ENCODE data around the gene CLEC18A. TPM values are rescaled to one million over a fixed set of nuclear protein-coding genes. Genes with fewer than 3 reads are reported as not detected.

CLEC18A gene
- total and polyA plus RNA-seq, 2 of the 8 experiments (the other 6 are each of a cell fraction or from before 2014, with no cell fraction given): 1.3 to 1.4 TPM

DNA sequence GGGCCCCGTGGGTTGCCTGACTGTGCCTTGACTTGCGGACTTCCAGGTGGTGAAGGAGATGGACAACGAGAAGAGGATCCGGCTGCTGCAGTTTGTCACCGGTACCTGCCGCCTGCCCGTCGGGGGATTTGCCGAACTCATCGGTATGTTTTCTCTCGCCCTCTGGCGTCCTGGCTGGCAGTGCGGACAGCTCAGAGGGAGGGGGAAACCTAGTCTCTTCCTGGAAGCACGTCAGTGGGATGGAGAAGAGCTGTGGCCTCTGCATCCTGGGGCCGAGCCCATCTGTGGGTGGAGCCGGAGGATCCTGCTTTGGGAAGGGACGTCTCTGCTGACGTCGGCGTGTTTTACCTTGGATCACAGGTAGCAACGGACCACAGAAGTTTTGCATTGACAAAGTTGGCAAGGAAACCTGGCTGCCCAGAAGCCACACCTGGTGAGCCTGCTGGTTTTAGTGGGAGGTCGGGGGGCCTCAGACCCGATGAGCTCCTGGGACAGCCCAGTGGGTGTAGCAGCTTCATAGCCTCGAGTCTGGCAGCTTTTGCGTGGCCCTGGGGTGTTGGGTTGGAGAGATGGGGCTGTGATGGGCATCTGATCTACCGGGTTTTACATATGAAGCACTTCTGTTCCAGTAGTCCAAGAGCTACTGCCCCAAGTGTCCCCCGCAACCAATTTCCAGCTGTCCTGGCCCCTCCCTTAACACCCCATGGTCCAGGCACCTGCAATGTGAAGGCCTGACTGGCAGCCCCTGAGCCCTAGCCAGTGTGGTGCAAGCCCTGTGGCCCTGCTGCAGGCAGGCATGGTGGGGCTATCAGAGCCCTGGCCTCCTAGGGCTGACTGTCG lies 11.9 kb upstream of the CLEC18A start:
- H3K56ac ChIP-seq (replicated peaks; ENCODE audit: insufficient read length, low read depth, low read length): no peak overlapping the region
- peaks cover 2 to 20% (median 7%) of the 10 kb centered on the region in 4 experiments; a peak in 5 of 8 replicates for H3K36me3 ChIP-seq (ENCODE audit: control insufficient read depth in 2 of 4, insufficient read depth in 4 of 4, low read length in 3 of 4)
- no peak overlapping the region for H3K4me2 ChIP-seq (ENCODE audit: insufficient read depth in 1 of 2, low read depth in 2 of 2, low read length in 2 of 2)
- H3K27ac ChIP-seq (ENCODE audit: low read depth, low read length): peak overlapping the region; percentile 29; the same call in 1 of the 2 replicates
- no peak overlapping the region for H2AFZ ChIP-seq (ENCODE audit: low read length)
- H3K4ac ChIP-seq (replicated peaks; ENCODE audit: insufficient read length, low read depth, low read length): no peak overlapping the region
- no peak overlapping the region for H2BK20ac ChIP-seq (ENCODE audit: low read length)
- no peak overlapping the region for H4K5ac ChIP-seq (ENCODE audit: insufficient read length, low read depth, low read length)
- peaks cover 0 to 1% of the 10 kb centered on the region in 2 experiments for H4K20me1 ChIP-seq (replicated peaks in 1 of 2; ENCODE audit: control insufficient read depth in 1 of 2, insufficient read depth in 2 of 2, low read length in 2 of 2)
- H3K79me1 ChIP-seq (ENCODE audit: low read depth, low read length): no peaks in the 10 kb centered on the region; the same call in 1 of the 2 replicates
- no peaks in the 10 kb centered on the region for H3K27me3 ChIP-seq (replicated peaks in 1 of 4; ENCODE audit: control insufficient read depth in 3 of 4, extremely low read depth in 1 of 4, insufficient read depth in 3 of 4, low read length in 3 of 4)
- H4K91ac ChIP-seq (replicated peaks; ENCODE audit: insufficient read length, low read length): no peak overlapping the region
- no peak overlapping the region for H2BK15ac ChIP-seq (ENCODE audit: low read length)
- 91% methylated on average over 25 of the region's 28 CpGs; no CpG with 5 or more reads in 1 of the 2 experiments for WGBS, 2 experiments (ENCODE audit: extremely low coverage in 1 of 2, insufficient coverage in 1 of 2, insufficient read length in 1 of 2, insufficient replicate concordance in 2 of 2, low coverage in 1 of 2, low lambda C conversion rate in 2 of 2, missing lambda C conversion rate in 1 of 2)
- ChIA-PET POLR2A (ENCODE audit: partially characterized antibody) (no interaction called here), CTCF (ENCODE audit: partially characterized antibody) (interaction anchor here (1.0 to 5.8 kb wide), 5 partner anchors 9 to 211 kb away, joined by 3 to 44 read pairs (median 5); partner anchors contain the start of gene NOB1)
- H3K4me1 ChIP-seq (replicated peaks in 1 of 4; ENCODE audit: control insufficient read depth in 3 of 4, insufficient read depth in 4 of 4, low read length in 3 of 4): peaks cover 0 to 6% (median 1%) of the 10 kb centered on the region in 4 experiments; a peak in 3 of 7 replicates
- no peak overlapping the region for H3K23ac ChIP-seq (ENCODE audit: insufficient read length)
- no peak for FAIRE-seq
- H4K8ac ChIP-seq (ENCODE audit: extremely low read depth, insufficient read depth, low read length): no peak overlapping the region
- no peak overlapping the region for H3K4me3 ChIP-seq (ENCODE audit: extremely low read depth in 1 of 4, insufficient read depth in 2 of 4, low read depth in 3 of 4, low read length in 4 of 4)
- no peak overlapping the region for H3K9ac ChIP-seq (replicated peaks in 1 of 4; ENCODE audit: extremely low read depth in 1 of 4, low read depth in 3 of 4, low read length in 3 of 4)
- H3K18ac ChIP-seq (ENCODE audit: extremely low read depth, low read length): no peak overlapping the region; the same call in 1 of the 2 replicates
- DNase-seq (ENCODE audit: low read depth in 1 of 2, low spot score in 2 of 2): no peak
- H3K79me2 ChIP-seq (ENCODE audit: control insufficient read depth in 1 of 2, insufficient read depth in 2 of 2, low read length in 2 of 2): no peaks in the 10 kb centered on the region
- no peak overlapping the region for H2AK5ac ChIP-seq (ENCODE audit: low read depth, low read length)
- no peaks in the 10 kb centered on the region for H3K9me3 ChIP-seq (ENCODE audit: insufficient read depth in 2 of 2, low read depth in 1 of 2, low read length in 1 of 2)
- no peaks in the 10 kb centered on the region; the same call in 1 of the 2 replicates for H3K23me2 ChIP-seq (ENCODE audit: low read depth, low read length)
- H3K14ac ChIP-seq (ENCODE audit: insufficient read length): no peak overlapping the region
- no peak overlapping the region for H2BK12ac ChIP-seq (ENCODE audit: low read depth, low read length)
- H2BK5ac ChIP-seq (ENCODE audit: low read depth, low read length): no peak overlapping the region
- no peak overlapping the region for H2BK120ac ChIP-seq (replicated peaks; ENCODE audit: low read depth, low read length)
- TF ChIP-seq BRCA1 (IDR thresholded peaks at IDR 0.05; ENCODE audit: low read depth, low read length) (no peak), GTF2F1 (IDR thresholded peaks at IDR 0.05; ENCODE audit: borderline replicate concordance, low read depth, low read length) (no peak), SRF (IDR thresholded peaks at IDR 0.05; ENCODE audit: low read depth, low read length) (no peak), PHF8 (conservative IDR thresholded peaks at IDR 0.05; ENCODE audit: low read depth, low read length) (no peak), CTCF (IDR thresholded peaks at IDR 0.05; ENCODE audit: control extremely low read depth in 1 of 3, insufficient read depth in 1 of 3, low read depth in 1 of 3, low read length in 3 of 3) (peak in 2 of 3 experiments; percentile 5 to 10; a peak in 2 of 4 replicates)
- TF ChIP-seq, protein P1, sequence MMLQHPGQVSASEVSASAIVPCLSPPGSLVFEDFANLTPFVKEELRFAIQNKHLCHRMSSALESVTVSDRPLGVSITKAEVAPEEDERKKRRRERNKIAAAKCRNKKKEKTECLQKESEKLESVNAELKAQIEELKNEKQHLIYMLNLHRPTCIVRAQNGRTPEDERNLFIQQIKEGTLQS (IDR thresholded peaks at IDR 0.05; ENCODE audit: insufficient read depth, low read depth, low read length): no peak
- TF ChIP-seq, protein P2, sequence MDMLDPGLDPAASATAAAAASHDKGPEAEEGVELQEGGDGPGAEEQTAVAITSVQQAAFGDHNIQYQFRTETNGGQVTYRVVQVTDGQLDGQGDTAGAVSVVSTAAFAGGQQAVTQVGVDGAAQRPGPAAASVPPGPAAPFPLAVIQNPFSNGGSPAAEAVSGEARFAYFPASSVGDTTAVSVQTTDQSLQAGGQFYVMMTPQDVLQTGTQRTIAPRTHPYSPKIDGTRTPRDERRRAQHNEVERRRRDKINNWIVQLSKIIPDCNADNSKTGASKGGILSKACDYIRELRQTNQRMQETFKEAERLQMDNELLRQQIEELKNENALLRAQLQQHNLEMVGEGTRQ (IDR thresholded peaks at IDR 0.05; ENCODE audit: low read length): no peak

Data from H1 (cell line).